GM19239 (cell line): ENCODE measurements around the gene SVEP1.
"Not testable (repeated sequence)": the region's sequence is repeated elsewhere in the genome, so short reads cannot be mapped to it uniquely, and the experiment has no call there.

Source experiments
- DNase-seq: peaks from one replicate; pipeline ENCODE4 v3.0.0; 2011; ENCODE audit warnings: low spot score; ENCODE audit not compliant: insufficient read length
- FAIRE-seq: peaks from 2 replicates; lab custom pipeline; 2011; peaks lifted over from hg19 to GRCh38; lab: Jason Lieb, UNC

SVEP1 gene

DNA sequence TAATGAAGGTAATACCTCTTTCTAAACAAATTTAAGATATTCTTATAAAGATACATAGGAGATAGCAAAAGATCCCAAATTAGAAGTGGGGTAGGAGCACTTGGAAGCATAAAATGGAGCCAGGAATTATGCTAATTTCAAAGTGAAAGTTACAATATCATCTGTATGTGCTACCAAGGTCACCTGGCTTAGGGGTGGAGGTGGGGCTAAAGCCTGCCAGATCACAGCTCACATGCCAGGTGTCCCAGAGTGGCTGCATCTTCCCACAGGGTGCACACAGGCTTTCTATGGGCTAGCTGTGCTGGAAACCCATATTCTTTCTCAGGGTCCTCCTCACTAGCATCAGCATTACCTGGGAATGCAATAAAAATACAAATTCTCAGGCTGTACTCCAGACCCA, 123.7 kb downstream of the SVEP1 start:
- DNase-seq = no peak
- FAIRE-seq = no peak

DNA sequence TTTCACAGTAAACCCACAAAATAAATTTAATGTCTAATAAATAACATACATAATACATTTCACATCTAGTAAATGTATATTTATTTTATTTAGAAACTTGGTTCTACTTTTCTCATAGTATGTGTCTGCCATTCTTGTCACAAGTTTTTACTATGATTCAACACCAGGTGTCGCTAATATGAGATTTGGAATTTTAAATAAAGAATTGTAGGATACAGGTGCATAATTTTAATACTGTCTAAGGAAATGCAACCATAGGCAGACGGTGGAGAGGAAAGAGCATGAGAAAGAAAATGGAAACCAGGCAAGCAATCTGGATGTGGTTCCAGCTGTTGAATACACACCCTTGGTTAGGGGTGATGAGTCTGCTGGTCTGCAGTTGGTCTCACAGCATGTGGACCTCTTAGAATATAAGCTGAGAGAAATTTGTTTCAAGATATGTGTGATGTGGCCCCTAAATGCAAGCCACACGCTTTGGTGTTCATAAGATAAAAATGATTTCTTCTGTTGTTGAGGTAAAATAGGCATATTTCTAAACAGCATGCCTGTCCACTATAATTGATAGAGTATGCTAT, 127.2 kb downstream of the SVEP1 start:
- FAIRE-seq (no peak), DNase-seq (no peak)

DNA sequence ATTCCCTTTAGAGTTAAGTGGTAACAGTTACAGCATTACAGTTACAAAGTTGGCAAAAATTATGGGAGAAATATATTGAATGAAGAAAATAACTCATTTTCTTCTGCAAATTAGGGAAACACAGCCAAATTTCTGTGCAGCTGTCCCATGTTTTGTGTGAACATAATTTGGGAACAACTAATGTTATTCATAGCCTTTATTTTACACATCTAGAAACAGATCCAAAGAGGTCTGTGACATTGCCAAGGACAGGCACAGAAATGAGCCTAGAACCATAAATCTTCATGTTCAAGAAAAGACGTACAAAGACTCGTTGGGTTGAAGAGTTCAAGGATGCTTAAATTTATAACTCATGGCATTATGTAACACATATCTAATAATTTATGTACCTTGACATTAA, 127.8 kb downstream of the SVEP1 start:
- FAIRE-seq = no peak
- DNase-seq = no peak

DNA sequence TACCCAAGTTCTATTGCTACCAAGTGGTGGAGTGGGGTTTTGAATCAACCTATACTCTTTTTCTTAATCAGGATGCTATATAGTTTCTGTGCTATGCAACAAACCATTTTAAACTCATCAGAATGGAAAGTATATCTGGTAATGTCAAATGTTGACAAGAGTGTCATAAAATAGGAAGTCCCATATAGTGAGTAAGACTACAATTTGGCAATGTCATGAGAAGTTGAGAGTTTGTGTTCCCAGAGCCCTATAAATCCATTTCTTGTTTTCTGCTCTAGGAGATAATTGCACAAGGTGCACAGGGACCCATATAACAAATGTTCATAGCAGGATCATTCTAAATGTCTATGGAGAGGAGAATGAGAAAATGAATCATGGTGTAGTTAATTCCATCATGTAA, 132.1 kb downstream of the SVEP1 start:
- DNase-seq (no peak), FAIRE-seq (no peak)

DNA sequence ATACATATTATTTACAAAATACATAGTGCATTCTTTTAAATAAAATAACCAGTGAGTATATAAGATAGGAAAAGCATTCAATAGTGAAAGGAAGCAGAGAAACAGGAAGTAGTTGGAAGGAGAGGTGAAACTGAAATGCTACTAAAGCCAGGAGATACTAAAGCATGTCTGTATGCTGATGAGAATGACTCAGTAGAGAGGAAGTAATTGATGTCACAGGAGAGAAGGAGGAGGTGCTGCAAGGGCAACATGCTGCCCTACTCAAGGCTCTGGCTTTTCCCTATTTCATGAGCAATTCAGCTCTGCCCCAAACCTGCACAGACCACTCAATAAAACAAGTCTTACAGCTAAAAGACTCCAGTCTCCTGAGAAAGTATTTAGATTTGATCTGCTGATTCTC, 133.4 kb downstream of the SVEP1 start:
- DNase-seq (no peak), FAIRE-seq (no peak)

DNA sequence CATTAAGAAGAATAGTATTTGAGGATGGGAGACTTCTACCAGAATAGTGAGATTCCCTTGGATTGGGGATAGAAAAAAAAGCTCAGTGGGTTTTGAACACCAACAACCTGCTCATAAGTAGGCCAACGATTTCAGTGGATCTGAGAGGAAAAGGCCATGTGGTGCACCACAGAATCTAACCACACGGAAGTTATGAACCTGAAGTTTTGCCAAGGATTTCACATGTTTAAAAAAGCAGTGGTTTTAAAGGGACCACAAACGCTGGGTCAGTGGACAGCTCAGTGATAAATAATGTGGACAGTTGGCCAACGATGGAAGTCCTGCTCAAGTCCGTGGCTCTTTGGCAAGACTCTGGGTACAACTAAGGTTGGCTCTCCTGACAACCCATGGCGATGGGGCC, 134.6 kb downstream of the SVEP1 start:
- DNase-seq = no peak
- no peak for FAIRE-seq

DNA sequence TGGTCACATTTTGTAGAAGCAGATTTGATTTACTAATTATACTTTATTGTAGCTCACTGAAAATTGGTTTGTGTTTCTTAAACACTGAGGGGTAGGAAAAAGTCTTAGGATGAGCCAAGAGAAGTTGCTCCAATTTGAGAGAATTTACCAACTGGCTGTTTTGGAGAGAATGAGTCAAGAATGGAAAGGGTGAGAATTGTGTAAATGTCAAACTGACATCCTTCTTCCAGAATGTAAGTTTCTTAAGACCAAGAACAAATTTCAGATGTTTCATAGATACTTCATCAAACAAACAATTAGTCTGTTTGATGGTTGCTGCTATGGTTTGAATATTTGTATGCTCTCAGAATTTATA, 135.7 kb downstream of the SVEP1 start:
- no peak for DNase-seq
- no peak for FAIRE-seq

DNA sequence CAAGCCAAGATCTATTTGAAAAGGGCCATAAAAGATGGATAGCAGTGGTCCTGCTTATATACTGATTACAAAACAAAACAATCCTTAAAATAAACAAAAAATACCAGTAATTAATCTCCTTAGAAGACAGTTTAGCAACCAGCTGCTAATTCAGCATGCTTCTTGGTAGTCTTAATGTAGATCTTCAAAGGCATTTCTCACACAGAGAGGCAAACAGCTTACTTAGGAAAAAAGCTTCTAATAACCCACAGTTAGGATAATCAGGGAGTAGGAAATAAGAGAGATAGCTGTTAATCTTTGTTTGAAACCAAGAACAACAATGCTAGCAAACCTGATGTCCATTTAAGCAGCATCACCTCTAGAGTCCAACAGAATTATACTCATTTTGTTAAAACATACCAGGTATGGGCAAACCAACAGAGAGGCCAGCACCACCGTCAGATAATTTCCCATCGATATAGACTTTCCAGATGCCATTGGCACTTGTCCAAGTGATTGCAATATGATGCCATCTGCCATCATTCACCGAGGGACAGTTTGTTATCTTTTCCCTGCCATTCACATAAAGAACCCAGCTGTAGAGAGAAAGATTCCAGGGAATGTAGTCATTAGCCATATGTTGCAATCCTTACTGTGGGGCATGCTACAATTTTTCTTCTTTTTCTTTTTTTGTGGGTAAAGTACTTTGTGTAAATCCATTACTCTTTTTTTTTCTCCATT, 136.2 kb downstream of the SVEP1 start:
- DNase-seq (no peak), FAIRE-seq (no peak)

DNA sequence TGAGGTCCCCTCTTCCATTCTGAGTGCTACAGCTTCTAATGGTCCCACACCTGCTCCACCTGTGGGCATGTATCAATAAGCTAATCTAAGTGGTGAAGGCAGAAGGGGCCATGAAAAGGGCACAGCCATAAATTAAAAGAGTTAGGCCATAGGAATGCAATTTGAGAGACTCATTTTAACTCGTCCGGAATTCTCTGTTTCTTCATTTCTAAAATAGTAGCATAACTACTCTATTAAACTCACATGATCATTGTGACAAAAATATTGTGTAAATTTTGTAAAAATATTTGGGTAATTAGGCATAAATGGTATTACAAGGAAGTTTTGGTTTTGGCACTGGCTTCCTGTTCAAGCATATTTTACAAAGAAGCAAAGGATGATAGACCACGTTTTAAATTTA, 138.7 kb downstream of the SVEP1 start:
- FAIRE-seq (no peak), DNase-seq (no peak)

DNA sequence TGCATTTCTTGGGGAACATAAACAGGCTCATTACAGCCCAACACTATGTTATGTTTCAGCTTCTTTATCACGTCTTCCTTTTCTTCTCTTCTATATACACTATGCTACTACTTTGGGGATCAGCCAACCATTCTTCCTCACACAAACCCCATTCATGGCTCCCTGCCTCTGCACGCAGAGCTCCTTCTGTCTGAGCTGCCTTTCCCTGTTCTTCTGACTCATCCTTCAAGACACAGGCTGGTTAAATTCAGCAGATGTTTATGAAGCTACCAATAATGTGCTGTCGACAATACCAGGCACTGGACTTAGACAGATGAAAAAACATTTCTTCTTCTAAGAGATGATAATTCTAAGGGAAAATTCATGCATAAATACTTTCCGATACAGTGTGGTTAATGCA, 139.4 kb downstream of the SVEP1 start:
- FAIRE-seq (no peak), DNase-seq (no peak)

DNA sequence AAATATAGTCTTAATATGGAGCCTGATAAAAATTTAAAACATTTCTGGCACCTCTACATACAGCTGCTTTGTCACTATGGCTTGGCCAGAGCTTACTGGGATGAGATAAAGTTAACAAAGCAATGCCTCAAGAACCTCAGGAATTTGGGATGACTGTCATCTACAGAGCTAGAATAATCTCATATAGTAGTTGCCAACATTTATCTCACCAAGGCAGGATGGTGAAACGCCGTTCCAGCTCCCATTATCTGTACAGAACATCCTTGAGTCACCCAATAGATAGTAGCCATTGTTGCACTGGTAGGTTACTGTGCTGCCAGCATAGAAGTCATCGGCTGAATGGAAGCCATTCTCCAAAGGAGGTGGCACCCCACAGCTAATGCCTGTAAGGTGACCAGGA, 147.3 kb downstream of the SVEP1 start:
- DNase-seq (no peak), FAIRE-seq (no peak)

DNA sequence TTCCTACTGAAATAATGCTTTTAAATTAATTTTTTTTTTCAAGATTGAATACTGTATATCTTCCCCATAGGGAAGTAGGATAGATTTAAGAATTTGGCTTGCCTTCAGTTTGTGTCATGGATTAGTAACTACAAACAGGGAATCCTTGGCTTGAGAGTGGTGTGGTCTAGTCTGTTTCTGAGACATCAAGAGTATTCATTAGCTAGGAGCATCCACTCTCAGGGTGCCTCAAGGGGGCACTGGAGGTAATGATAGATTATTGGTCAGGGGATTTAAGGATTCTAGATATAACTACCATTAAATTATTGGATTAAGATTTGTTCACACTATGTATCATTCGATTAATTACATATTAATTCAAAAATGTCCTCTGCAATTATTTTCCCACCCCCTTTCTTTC, 150.1 kb downstream of the SVEP1 start:
- FAIRE-seq (no peak), DNase-seq (no peak)

DNA sequence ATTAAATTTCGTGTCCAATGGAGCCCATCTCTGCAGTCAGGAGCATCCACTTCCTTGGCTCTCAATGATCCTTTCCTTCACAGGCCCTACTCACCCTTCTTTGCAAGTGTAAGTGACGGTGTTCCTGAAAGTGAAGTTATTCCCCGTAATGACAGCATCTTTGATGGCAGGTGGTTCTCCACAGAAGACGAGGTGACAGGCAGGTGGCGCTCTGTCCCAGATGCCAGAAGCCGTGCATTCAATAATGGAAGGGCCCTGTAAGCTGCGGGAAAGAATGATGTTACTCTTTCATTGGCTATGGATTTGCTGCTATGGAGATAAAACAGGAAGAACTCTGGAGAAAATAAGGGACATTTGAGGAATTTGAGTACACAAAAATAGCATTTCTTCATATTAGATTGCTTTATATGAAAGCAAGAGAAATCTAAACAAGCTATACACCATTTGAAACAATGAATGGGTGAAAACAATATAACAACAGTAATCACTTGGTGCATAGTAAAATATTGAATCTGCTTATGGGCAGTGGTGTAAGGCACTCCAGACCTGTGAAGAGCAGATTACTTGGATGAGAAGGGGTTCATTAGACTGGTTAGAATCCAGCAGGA, 151.9 kb downstream of the SVEP1 start:
- peak; percentile 12 for DNase-seq

DNA sequence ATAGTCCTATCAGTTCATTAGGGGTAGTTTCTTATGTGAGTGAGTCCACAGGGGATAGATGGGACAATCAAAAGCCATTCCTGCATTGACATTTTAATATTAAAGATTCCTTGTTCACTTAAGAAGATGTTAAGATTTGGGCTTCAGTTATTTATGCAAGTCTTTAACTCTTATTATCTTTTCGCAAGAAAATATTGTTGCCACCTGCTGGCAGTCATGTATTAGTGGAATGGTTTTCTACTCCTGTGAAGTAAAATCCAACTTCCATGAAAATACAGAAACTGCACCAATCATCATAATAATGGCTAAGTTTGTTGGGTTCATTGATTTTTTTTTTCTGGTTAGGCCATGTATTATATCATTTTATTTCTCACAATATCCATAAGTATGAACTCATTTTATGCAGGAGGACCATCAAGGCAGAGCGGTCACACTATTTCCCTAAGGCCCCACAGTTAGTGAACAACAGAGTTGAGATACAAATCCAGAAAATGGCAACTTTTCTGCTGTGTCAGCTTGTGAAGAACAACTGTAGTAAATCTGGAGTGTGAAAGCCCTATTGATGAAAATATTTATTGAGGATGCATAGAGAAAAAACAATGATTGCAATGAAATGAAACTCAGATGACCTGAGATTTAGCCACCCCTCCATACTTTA, 153.4 kb downstream of the SVEP1 start:
- DNase-seq (no peak), FAIRE-seq (no peak)

More for the DNA sequence above, 151.9 kb downstream of the SVEP1 start:
- peak; percentile 81 for FAIRE-seq

DNA sequence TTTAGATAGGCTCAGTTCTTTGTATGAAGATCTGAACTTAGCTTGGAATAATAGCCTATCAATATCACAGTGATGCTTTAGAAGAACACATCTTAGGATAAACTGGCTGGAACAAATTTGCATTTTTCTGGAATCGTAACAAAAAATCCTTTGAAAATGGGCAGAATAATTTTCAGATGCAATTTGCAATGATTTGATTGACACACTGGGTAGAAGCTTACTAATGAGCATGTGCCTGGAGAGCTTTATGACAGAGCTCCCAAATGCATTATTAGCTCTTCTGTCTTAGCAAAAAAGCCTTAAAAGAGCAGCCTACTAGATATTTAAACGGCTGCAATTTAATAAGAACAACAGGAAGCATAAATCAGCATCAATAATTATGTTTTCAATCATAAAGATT, 165.1 kb downstream of the SVEP1 start:
- no peak for FAIRE-seq
- DNase-seq = no peak

DNA sequence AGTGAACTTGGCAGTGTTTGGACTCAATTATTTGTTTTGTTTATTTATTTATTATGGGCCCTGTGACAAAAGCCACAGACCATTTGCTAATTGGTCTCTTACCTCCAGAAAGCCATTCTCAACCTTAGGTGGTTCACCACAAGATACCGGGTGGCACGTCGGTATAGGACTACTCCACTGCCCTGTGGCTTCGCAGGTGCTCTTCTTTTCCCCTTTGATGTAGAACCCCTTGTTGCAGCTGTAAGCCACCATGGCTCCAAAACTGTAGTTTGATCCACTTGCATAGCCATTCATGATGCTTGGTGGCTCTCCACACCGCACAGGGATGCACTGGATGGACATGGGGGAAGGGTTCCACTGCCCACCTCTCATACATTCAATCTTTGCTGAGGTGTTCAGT, 168.6 kb downstream of the SVEP1 start:
- no peak for FAIRE-seq
- no peak for DNase-seq

DNA sequence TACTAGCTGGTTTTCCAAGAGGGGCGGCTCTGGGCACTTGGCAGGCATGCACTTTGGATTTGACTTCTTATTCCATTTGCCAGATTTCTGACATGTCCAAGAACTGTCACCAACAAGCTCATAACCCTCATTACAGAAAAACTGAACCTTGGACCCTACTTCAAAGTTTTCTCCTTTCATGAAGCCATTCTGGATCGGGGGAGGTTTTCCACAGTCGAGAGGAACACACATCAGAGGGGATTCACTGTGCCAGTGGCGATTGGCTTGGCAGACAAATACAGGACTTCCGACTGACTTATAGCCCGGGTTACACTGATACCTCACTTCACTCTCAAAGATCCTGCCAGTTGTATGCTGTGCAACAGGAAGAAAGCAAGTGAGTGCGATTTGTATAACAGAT, 170.9 kb downstream of the SVEP1 start:
- FAIRE-seq (no peak), DNase-seq (no peak)

DNA sequence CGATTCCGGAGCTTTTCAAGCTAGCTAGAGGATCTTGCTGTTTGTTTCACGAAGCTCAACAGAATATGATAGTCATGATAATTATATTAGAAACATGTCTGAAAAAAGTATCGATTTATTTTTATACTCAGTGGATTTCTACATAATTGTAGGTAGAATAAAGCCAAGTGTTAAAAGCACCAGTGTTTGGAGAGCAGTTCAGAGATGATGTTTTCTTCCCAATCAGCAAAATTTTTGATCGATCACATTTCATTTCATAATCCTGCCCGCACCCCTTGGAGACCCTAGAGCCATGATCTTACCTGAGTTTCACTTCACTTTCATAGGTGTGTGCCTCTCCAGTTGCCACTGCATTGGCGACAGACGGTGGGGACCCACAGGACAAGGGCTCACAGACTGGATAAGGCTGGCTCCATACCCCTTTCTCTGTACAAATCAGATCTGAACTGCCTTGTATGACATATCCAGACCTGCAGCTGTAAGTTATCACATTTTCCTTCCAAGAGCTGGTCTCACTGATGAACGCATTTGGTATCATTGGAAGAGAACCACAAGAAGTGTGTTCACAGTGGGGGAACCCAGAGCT, 173.6 kb downstream of the SVEP1 start:
- FAIRE-seq (no peak), DNase-seq (no peak)

DNA sequence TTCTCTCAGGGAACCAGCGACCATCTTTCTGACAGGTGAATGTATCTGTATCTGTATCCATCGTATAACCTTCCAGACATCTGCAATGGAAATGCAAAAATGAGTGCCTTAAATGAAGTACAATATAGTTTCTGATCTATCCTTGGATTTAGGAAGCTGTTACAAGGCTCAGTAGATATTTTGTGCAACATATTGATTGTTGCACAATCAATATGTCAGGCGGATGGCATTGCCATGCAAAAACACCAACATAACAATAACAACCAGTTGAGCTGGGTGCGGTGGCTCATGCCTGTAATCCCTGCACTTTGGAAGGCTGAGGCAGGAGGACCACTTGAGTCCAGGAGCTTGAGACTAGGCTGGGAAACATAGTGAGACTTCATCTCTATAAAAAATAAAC, 175.1 kb downstream of the SVEP1 start:
- FAIRE-seq = no peak

DNA sequence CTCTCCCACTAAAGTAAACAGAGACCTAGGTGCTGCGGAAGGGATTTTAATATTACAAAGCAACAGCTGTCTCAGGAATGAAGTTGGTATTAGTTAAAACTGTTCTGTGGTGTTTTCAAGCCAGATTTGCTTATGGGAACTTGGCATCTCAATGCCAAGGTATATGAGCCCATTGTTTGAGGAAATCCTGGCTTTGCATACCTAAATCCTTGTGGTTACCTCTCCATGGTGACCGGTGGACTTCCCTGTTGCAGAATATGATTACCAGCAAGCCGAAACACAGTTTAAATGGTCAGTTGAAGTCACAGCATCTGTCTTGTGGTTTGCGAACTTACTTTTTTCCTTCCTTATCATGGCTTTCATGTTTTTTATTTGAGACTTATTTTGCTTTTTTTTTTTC, 179.6 kb downstream of the SVEP1 start:
- no peak for DNase-seq
- no peak for FAIRE-seq

More for the DNA sequence above, 175.1 kb downstream of the SVEP1 start:
- DNase-seq = no peak

DNA sequence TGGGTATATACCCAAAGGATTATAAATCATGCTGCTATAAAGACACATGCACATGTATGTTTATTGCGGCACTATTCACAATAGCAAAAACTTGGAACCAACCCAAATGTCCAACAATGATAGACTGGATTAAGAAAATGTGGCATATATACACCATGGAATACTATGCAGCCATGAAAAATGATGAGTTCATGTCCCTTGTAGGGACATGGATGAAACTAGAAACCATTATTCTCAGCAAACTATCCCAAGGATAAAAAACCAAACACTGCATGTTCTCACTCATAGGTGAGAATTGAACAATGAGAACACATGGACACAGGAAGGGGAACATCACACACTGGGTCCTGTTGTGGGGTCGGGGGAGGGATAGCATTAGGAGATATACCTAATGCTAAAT, 180.5 kb downstream of the SVEP1 start:
- FAIRE-seq, DNase-seq: not testable (repeated sequence)
